HEK293T (cell line): Measurements from ENCODE around the gene GDA.

Source experiments
- BHLHE40 ChIP-seq: fragments of 450-650 bp; IDR thresholded peaks from 2 replicates; pipeline ENCODE4 v1.6.1; 2016; ENCODE audit warnings: mild to moderate bottlenecking, moderate library complexity, borderline replicate concordance
- ELF4 ChIP-seq: fragments of 450-650 bp; IDR thresholded peaks from 2 replicates; pipeline ENCODE4 v1.6.1; 2017; ENCODE audit warnings: antibody characterized with exemption
- HDGF ChIP-seq: fragments of 450-650 bp; IDR thresholded peaks from 2 replicates; pipeline ENCODE4 v1.6.1; 2017; ENCODE audit warnings: antibody characterized with exemption, borderline replicate concordance
- L3MBTL2 ChIP-seq: fragments of 450-650 bp; conservative IDR thresholded peaks from 2 replicates; pipeline ENCODE4 v1.6.1; 2016; ENCODE audit warnings: mild to moderate bottlenecking
- LEF1 ChIP-seq: fragments of 450-650 bp; IDR thresholded peaks from 2 replicates; pipeline ENCODE4 v1.6.1; 2017; ENCODE audit warnings: mild to moderate bottlenecking, borderline replicate concordance
- ZNF384 ChIP-seq: fragments of 450-650 bp; IDR thresholded peaks from 2 replicates; pipeline ENCODE4 v1.6.1; 2016

DNA sequence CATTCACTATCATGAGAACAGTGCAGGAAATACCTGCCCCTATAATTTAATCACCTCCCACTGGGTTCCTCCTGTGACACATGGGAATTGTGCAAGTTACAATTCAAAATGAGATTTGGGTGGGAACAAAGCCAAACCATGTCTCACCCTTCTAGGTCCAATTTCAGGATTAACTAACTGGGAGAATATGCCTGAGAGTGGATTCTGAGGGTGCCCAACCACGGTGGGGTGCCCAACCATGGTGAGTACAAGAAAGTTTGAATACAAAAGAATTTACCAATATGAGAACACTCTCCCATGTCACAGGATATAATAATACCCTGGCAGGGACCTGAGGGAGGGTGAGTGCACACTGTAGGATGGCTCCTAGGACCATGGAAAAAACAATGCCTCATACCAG lies 17.2 kb upstream of the GDA start:
- TF ChIP-seq ZNF384 (no peak), L3MBTL2 (no peak), BHLHE40 (no peak), HDGF (no peak), ELF4 (no peak), LEF1 (no peak)
